Measurements from ENCODE around the gene CELF5. TPM values are rescaled to one million over a fixed set of nuclear protein-coding genes. Genes with fewer than 3 reads are reported as not detected.

Gene CELF5
- total RNA-seq, 1 experiment from 2014 or later, result 2.5 TPM

DNA sequence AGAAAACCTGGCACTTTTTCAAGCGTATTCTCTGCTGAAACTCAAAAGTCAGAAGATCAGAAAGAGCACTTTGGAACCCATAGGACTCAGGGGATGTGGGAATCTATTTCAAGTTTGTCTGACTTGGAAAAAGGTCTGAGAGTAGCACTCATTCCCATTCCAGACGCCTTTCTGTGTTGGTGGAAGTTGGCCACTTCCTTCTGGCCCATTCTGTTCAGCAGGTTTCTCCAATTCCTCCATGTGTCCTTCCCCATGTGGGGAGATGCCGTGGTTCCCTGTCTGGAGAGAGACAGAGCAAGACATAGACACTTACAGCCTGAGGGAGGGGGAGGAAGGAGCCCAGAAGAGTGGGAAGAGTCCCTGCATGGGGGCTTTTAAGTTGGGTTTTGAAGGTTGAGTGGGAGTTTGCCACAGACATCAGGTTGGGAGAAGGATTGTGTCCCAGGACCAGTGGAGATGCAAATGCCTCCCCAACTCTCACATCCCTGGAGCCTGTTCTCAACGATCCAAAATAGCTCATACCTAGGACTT, 48.0 kb downstream of the CELF5 start (continued):
- TF ChIP-seq TCF7L2 (IDR thresholded peaks at IDR 0.05; ENCODE audit: borderline replicate concordance, extremely low read depth, insufficient read depth, insufficient read length) (no peak), ZFX (IDR thresholded peaks at IDR 0.05) (no peak), EZH2 (IDR thresholded peaks at IDR 0.05) (no peak), SP1 (IDR thresholded peaks at IDR 0.05; ENCODE audit: low read depth) (no peak), SRF (IDR thresholded peaks at IDR 0.05; ENCODE audit: low read depth) (no peak), FOSL1 (IDR thresholded peaks at IDR 0.05; ENCODE audit: low read depth) (no peak), POLR2AphosphoS5 (IDR thresholded peaks at IDR 0.05; ENCODE audit: low read depth, low read length) (no peak)
- TF ChIP-seq, protein P1, sequence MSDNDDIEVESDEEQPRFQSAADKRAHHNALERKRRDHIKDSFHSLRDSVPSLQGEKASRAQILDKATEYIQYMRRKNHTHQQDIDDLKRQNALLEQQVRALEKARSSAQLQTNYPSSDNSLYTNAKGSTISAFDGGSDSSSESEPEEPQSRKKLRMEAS (IDR thresholded peaks at IDR 0.05), result no peak

DNA sequence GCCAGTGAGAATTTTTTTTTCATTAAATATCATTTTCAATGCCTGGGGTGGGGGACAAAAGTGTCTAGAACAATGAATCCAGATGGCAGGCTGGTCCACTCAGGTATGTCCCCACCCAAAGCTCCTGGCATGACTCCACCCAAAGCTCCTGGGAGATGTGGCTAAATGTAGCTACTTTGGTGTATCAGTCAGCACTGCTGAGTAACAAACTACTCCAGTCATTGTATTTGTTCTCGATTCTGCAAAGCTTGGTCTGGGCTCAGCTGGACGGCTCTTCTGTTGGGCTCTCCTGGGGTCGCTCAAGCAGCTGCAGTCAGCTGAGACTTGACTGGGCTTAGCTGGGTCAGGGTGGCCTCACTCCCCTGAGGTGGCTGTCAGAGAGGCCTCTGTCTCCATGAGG, 48.5 kb downstream of the CELF5 start:
- Histone ChIP-seq H3K36me3 (ENCODE audit: control insufficient read depth in 1 of 2, insufficient read depth in 2 of 2, low read length in 2 of 2) (no peaks in the 10 kb centered on the region), H3K4me2 (ENCODE audit: low read length) (no peak overlapping the region), H3K27ac (ENCODE audit: low read depth, low read length) (no peak overlapping the region), H3K4me1 (ENCODE audit: control insufficient read depth in 1 of 2, insufficient read depth in 2 of 2, low read length in 2 of 2) (peaks cover 13 to 24% of the 10 kb centered on the region in 2 experiments), H4K20me1 (ENCODE audit: insufficient read depth) (no peaks in the 10 kb centered on the region), H3K4me3 (replicated peaks in 1 of 2; ENCODE audit: low read depth in 1 of 2, low read length in 2 of 2) (no peak overlapping the region), H3K9me3 (ENCODE audit: control insufficient read depth in 1 of 2, insufficient read depth in 1 of 2, low read depth in 1 of 2, low read length in 2 of 2) (no peaks in the 10 kb centered on the region), H3K27me3 (ENCODE audit: insufficient read depth, low read length) (no peaks in the 10 kb centered on the region), H2AFZ (ENCODE audit: low read depth, low read length, poor library complexity, severe bottlenecking) (no peak overlapping the region), H3K79me2 (ENCODE audit: insufficient read depth, low read length) (no peaks in the 10 kb centered on the region), H3K9ac (ENCODE audit: low read length) (no peak overlapping the region), H3K9me2 (ENCODE audit: insufficient read depth) (no peaks in the 10 kb centered on the region)
- POLR2A ChIA-PET, result no interaction called here
- intact Hi-C loops (cut with micrococcal nuclease), result no loop called here
- DNase-seq (ENCODE audit: low read depth, low spot score), result no peak
- BruUV-seq (replicated peaks), result no TSS peak
- no peak for ATAC-seq
- TF ChIP-seq ZNF274 (IDR thresholded peaks at IDR 0.05; ENCODE audit: low read depth, low read length) (no peak), RAD21 (IDR thresholded peaks at IDR 0.05; ENCODE audit: low read depth) (no peak), YY1 (IDR thresholded peaks at IDR 0.05; ENCODE audit: extremely low read depth, insufficient replicate concordance, low read depth, low read length) (no peak), TCF7L2 (IDR thresholded peaks at IDR 0.05; ENCODE audit: borderline replicate concordance, extremely low read depth, insufficient read depth, insufficient read length) (no peak), POLR2AphosphoS5 (IDR thresholded peaks at IDR 0.05; ENCODE audit: low read depth, low read length) (no peak), SRF (IDR thresholded peaks at IDR 0.05; ENCODE audit: low read depth) (no peak), EZH2 (IDR thresholded peaks at IDR 0.05) (no peak), ELF1 (IDR thresholded peaks at IDR 0.05; ENCODE audit: borderline replicate concordance, low read depth) (no peak)
- TF ChIP-seq, protein P2, sequence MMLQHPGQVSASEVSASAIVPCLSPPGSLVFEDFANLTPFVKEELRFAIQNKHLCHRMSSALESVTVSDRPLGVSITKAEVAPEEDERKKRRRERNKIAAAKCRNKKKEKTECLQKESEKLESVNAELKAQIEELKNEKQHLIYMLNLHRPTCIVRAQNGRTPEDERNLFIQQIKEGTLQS (IDR thresholded peaks at IDR 0.05), result no peak
- TF ChIP-seq, protein P3, sequence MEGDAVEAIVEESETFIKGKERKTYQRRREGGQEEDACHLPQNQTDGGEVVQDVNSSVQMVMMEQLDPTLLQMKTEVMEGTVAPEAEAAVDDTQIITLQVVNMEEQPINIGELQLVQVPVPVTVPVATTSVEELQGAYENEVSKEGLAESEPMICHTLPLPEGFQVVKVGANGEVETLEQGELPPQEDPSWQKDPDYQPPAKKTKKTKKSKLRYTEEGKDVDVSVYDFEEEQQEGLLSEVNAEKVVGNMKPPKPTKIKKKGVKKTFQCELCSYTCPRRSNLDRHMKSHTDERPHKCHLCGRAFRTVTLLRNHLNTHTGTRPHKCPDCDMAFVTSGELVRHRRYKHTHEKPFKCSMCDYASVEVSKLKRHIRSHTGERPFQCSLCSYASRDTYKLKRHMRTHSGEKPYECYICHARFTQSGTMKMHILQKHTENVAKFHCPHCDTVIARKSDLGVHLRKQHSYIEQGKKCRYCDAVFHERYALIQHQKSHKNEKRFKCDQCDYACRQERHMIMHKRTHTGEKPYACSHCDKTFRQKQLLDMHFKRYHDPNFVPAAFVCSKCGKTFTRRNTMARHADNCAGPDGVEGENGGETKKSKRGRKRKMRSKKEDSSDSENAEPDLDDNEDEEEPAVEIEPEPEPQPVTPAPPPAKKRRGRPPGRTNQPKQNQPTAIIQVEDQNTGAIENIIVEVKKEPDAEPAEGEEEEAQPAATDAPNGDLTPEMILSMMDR (IDR thresholded peaks at IDR 0.05 in 2 of 3, conservative IDR thresholded peaks at IDR 0.05 in 1 of 3; ENCODE audit: borderline replicate concordance in 1 of 3, insufficient read depth in 1 of 3, low read depth in 2 of 3, low read length in 2 of 3), result no peak
- TF ChIP-seq, protein P4, sequence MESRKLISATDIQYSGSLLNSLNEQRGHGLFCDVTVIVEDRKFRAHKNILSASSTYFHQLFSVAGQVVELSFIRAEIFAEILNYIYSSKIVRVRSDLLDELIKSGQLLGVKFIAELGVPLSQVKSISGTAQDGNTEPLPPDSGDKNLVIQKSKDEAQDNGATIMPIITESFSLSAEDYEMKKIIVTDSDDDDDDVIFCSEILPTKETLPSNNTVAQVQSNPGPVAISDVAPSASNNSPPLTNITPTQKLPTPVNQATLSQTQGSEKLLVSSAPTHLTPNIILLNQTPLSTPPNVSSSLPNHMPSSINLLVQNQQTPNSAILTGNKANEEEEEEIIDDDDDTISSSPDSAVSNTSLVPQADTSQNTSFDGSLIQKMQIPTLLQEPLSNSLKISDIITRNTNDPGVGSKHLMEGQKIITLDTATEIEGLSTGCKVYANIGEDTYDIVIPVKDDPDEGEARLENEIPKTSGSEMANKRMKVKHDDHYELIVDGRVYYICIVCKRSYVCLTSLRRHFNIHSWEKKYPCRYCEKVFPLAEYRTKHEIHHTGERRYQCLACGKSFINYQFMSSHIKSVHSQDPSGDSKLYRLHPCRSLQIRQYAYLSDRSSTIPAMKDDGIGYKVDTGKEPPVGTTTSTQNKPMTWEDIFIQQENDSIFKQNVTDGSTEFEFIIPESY (IDR thresholded peaks at IDR 0.05; ENCODE audit: extremely low read depth, insufficient replicate concordance, low read length), result no peak
- CTCF ChIA-PET, result interaction anchor here (1.1 kb wide), 1 partner anchor 12 kb away, joined by 4 read pairs; no protein-coding TSS in a partner anchor
- RAD21 ChIA-PET (ENCODE audit: low non-redundant PET in 1 of 2, low total read pairs in 2 of 2, uncharacterized antibody in 2 of 2, unreplicated experiment in 2 of 2), result no interaction called here

Data from HCT116 (cell line).